Measurements from ENCODE around the gene ENTPD1.

ENTPD1 gene

DNA sequence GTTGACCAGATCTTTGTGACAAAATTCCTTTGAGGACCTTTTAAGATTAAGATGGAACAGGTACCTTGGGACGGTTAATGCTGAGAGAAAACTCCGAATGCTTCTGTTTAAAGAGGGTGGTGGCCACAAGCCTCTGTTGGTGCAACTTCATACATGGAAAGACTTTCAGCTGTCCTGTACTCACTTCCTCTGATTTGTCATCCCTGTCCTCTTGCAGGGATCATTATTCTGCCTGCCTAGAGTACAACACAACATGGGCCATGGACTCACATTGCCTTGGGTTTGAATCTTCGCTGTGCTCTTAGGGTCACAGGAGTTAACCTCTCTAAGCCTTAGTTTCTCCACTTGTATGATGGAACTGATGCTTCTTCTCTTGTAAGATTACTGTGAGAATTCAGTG is 75.1 kb downstream of the ENTPD1 start:
- no peak for DNase-seq (ENCODE audit: low read depth in 2 of 2)

GRCh38 chr10:95831515-95831914 is 75.6 kb downstream of the ENTPD1 start:
- DNase-seq (ENCODE audit: low read depth in 2 of 2), result no peak

DNA sequence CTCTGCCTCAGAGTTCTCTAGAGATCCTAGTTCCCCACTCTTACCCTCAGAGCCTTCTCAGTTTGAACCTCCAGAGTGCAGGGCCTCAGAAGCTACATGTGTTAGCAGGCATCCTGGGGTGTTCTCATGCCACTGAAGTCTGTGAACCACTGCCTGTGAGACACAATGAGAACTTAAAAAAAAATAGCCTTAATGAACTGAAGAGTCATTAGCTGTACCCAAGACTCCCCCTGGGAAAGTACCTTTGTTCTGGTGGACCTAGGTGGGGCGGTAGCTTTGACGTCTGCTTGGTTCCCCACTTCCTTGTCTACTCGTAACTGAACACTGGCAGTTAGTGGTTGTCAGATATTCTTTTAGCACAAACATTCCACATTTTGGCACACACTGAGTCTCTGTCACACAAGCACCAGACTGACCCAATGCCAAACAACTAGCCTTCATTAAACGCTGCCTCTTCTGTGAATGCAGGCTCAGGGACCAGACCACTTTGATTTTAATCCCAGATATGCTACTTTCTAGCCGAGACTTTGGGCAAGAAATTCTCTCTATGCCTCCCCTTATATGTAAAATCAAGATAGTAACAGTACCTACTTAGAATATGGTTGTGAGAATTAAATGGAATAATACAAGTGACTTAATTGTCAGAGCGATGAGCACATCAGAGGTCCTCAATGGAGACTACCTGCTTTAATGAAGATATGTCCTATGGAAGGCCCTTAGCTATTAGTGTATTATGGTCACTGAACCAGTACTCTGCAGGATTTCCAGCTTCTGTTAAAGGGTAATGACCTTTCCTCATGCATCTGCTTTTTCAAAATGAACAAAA is 76.5 kb downstream of the ENTPD1 start:
- DNase-seq (ENCODE audit: low read depth in 2 of 2), result peak in 1 of 2 donors; percentile 19

GRCh38 chr10:95833042-95833610 is 77.2 kb downstream of the ENTPD1 start:
- DNase-seq (ENCODE audit: low read depth in 2 of 2), result no peak

DNA sequence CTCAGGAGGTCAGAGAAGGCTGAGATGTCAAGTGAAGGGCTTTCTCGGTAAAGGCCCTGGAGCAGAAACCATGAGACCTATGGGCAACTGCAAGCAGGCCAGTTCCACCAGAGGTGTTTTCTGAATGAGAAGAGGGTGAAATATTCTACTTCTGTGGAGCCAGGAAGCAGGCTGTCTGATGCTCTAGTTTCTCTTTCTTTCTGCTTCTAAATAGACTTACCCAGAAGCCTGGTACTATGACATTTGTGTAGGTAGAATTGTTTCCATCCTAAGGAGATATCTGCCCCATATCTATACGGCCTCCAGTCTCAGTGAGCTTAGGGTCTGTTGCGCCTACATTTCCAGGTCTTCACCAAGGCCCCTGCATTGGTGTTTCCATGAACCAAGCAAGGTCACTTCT is 78.4 kb downstream of the ENTPD1 start:
- DNase-seq (ENCODE audit: low read depth in 2 of 2), result no peak

DNA sequence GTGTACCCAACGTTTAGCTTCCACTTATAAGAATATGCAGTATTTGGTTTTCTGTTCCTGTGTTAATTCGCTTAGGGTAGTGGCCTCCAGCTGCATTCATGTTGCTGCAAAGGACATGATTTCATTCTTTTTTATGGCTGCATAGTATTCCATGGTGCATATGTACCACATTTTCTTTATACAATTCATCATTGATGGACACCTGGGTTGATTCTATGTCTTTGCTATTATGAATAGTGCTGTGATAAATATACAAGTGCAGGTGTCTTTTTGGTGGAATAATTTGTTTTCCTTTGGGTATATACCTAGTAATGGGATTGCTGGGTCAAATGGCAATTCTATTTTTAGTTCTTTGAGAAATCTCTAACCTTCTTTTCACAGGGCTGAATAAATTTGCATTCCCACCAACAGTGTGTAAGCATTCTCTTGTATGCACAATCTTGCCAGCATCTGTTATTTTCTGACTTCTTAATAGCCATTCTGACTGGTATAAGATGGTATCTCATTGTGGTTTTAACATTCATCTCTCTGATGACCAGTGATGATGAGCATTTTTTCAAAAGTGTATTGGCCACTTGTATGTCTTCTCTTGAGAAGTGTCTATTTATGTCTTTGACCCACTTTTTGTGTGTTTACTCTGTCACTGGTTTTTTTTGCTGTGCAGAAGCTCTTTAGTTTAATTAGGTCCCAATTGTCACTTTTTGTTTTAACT is 79.3 kb downstream of the ENTPD1 start:
- no peak for DNase-seq (ENCODE audit: low read depth in 2 of 2)

DNA sequence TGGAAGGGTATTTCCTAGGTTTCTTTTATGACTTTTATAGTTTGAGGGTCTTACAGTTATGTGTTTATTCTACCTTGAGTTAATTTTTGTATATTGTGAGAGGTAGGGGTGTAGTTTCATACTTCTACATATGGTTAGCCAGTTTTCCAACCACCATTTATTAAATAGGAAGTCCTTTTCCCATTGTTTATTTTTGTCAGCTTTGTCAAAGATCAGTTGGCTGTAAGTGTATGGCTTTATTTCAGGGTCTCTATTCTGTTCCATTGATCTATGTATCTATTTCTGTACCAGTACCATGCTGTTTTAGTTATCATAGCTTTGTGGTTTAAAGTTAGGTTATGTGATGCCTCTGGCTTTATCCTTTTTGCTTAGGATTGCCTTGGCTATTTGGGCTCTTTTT is 79.9 kb downstream of the ENTPD1 start:
- DNase-seq (ENCODE audit: low read depth in 2 of 2), result no peak

- DNase-seq (ENCODE audit: low read depth in 2 of 2), result no peak
These were observed 80.8 kb downstream of the ENTPD1 start for GRCh38 chr10:95836610-95837355.

DNA sequence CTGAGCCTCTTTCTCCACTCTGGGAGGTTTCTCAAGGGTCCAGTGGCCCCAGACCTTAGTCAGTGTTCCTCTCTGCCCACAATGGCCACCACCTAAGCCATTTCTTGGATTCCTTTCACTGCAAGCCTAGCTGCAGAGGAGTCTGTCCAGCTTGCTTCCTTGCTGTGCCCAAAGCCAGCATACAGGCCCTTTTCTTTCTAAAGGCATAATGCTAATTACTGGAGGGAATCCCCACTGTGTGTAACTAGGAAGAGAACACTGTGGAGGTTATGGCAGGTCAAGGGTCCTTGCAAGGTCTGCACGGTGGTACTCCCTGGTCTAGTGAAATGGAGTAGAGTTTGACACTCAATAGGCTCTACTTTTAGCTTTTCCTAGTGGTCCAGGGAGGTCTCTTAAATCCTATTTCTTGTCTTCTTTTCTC is 81.4 kb downstream of the ENTPD1 start:
- DNase-seq (ENCODE audit: low read depth in 2 of 2), result no peak

DNA sequence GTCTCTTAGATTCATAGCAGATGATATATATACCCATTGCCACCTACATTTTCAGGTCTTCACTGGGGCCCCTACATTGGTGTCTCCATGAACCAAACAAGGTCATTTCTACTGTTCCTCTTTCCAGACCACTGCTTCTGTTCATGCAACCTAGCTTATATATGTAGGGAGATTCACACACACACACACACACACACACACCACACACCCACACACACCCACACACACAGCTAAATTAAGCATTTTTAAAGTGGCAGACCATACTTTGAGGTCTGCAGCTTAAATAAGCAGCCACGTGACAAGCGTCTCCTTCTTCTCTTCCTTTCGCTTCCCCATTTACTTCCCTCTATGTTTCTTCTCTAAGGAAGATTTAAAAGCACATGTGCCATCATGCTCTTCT is 81.8 kb downstream of the ENTPD1 start:
- DNase-seq (ENCODE audit: low read depth in 2 of 2), result no peak

DNA sequence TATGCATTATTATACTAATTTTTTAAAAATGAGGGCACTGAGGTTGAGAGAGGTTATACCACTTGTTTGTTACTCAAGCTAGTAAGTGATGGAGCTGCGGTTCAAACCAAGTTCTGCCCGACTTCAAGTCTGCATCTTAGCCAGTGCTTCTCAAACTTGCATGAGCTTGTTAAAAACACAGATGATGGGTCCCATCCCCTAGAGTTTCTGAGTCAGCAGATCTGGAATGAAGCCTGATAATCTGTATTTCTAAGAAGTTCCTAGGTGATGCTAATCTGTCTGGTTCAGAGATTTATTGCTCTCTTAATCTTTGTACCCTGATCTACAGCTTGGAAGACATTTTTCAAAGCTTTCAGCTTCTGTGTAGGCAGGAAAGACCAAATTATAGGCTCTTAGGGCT is 84.2 kb downstream of the ENTPD1 start:
- DNase-seq (ENCODE audit: low read depth in 2 of 2), result no peak

GRCh38 chr10:95840681-95841080 is 84.7 kb downstream of the ENTPD1 start:
- no peak for DNase-seq (ENCODE audit: low read depth in 2 of 2)

DNA sequence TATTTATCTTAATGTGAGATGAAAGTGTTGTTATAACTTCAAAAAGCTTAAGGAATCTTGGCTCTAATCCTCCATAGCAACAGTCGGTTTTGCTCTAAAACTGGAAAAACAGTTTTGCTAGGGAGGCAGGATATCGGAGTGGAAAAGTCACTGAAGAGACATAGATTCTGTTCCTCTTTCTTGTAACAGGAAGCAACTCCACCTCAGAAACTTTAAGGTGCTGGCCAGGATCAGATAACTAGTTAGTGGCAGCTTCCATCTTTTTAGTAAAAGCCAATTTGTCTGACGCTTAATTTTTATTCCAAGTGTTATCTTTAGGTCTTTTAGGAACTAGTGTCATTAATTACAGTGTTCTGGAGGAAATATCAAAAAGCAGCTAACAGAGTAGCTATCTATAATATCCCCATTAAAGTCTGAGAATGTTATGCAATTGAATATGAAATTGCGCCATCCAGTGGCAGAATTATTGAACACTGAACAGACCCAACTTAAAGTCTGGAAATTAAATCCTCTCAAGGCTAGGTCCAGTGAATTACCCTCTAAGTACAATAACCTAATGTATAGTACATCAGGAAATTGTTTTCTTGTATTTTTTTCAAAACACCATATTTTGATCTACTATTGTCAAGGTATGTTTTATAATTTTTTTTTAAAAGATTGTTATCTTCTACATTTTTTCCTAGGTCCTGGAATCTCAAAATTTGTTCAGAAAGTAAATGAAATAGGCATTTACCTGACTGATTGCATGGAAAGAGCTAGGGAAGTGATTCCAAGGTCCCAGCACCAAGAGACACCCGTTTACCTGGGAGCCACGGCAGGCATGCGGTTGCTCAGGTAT is 85.9 kb downstream of the ENTPD1 start:
- DNase-seq (ENCODE audit: low read depth in 2 of 2), result peak in 1 of 2 donors; percentile 27

DNA sequence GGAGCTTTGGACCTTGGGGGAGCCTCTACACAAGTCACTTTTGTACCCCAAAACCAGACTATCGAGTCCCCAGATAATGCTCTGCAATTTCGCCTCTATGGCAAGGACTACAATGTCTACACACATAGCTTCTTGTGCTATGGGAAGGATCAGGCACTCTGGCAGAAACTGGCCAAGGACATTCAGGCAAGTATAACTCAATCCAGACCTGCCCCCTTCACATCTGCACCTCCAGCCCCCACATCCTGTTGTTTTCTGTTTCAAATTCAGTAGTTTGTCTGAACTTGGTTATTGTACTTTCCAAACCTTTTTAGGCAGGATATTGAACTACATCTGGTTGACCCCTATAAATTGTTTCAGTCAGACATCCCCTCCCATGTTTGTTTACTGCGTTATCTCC is 89.4 kb downstream of the ENTPD1 start:
- DNase-seq (ENCODE audit: low read depth in 2 of 2), result no peak

DNA sequence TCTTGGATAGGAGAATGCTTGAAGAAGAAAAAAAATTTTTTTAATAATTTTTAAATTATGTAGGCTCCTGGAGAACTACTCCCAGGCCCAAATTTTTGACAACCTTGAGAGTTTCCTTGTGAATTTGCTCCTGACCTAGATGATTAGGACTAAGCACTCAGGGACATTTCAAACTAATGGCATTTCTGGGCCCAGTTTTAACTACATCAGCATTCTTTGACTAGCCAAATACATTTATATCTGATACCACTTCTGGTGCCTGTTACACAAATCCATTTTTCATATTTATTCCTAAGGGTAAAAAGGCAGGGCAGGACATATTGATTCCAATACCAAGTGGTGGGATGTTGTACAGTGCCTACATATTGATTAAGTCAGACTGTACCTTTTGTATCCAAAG is 91.0 kb downstream of the ENTPD1 start:
- DNase-seq (ENCODE audit: low read depth in 2 of 2), result no peak

GRCh38 chr10:95848841-95849240 is 92.9 kb downstream of the ENTPD1 start:
- no peak for DNase-seq (ENCODE audit: low read depth in 2 of 2)

DNA sequence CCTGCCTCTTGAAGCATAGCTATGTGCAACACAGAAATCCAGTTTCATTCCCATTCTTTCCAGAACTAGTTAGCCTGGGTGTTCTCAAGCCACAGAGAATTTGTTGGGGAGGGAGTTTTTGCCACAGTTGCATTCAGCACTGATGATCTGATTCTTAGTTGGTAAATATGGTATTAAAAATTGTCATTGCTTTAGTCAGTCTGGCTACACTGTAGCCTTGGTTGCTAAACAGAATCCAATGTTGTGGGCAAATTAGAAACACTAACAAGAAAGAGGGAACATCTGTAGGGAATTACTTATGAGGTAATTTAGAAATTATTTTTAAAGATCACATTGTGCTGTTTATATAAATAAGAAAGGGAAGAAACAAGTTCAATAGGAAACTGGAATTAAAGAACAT is 94.8 kb downstream of the ENTPD1 start:
- no peak for DNase-seq (ENCODE audit: low read depth in 2 of 2)

- no peak for DNase-seq (ENCODE audit: low read depth in 2 of 2)
These were observed 104.4 kb downstream of the ENTPD1 start for GRCh38 chr10:95860166-95860940.

DNA sequence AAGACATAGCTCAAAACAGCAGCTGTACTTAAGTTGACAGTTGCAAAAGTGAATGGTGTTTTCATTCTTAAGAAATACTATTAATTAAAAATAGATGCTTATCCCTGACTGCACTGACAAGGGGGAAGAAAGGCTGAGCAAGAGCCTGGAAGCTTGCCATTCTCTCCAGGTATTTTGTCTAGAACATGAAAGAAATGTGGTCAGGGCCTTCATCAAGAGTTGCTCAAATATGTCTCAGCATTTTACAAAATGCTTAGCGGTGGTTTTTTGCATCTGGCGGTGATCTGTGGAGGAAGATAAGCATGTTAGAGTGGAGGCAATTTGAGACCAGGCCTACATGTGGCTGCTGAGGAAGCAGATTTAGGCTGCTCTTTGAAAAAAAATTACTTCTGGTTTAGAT is 105.4 kb downstream of the ENTPD1 start:
- DNase-seq (ENCODE audit: low read depth in 2 of 2), result no peak

Measured in stimulated activated CD4-positive, alpha-beta T cell treated with anti-CD3 and anti-CD28 coated beads, Interleukin-4, amount 100 ng/mL, for 48 hours (primary cell).